Ovary (tissue), 9 donors: Measurements from ENCODE around the gene ADD2. TPM values are rescaled to one million over a fixed set of nuclear protein-coding genes. Genes with fewer than 3 reads are reported as not detected.
"Not testable (repeated sequence)": the region's sequence is repeated elsewhere in the genome, so short reads cannot be mapped to it uniquely, and the experiment has no call there.

Source experiments
- DNase-seq, 5 donors: peaks; one replicate each; pipeline ENCODE4 v3.0.0-alpha.2; 2019 to 2020
- H3K27ac ChIP-seq, 2 donors: fragments of 200-600 bp; one replicate each; pipeline versions ENCODE4 v1.5.1 to v1.8.0; 2019 to 2022
- H3K27me3 ChIP-seq: fragments of 200-600 bp; one replicate; pipeline ENCODE4 v1.8.0; 2022
- H3K36me3 ChIP-seq: fragments of 200-600 bp; sonication (generic); one replicate; pipeline ENCODE4 v1.5.1; 2019
- H3K4me1 ChIP-seq: one replicate; pipeline ENCODE4 v1.8.1; 2013; ENCODE audit warnings: mild to moderate bottlenecking, moderate library complexity; ENCODE audit not compliant: insufficient read depth
- H3K4me3 ChIP-seq: fragments of 200-600 bp; sonication (generic); one replicate; pipeline ENCODE4 v1.5.1; 2017
- H3K9me3 ChIP-seq, 2 donors: fragments of 200-600 bp in 1 of 2; sonication (generic) in 1 of 2; one replicate each; pipeline versions ENCODE4 v1.5.1 to v1.8.1; 2013 to 2019; ENCODE audit warnings: mild to moderate bottlenecking in 1 of 2, moderate library complexity in 1 of 2
- EP300 ChIP-seq: sonication (generic); formaldehyde crosslinking; IDR thresholded peaks from one replicate; pipeline ENCODE4 v1.6.1; 2017; ENCODE audit warnings: antibody characterized with exemption
- POLR2A ChIP-seq: fragments of 450-650 bp; IDR thresholded peaks from one replicate; pipeline ENCODE4 v1.6.1; 2017; ENCODE audit warnings: antibody characterized with exemption, mild to moderate bottlenecking, moderate library complexity
- WGBS, 3 donors: extraction: QIAGEN DNeasy Blood & Tissue Kit in 1 of 3; methylation state at CpG; one replicate each; pipeline versions ENCODE4 v1.1.5 to v1.1.7; 2013 to 2017; 5-methylcytosine and 5-hydroxymethylcytosine counted together
- intact Hi-C, 4 donors: fragments of 100-400 bp; cut with DNase I; formaldehyde crosslinking; loops; one replicate each; pipeline versions ENCODE4 v1.11.0 to v1.15.1; 2022 to 2023
- polyA plus RNA-seq, 2 donors: library from polyadenylated mRNA; stranded (reverse); fragments of 200-250 nt in 1 of 2; fragments of 350-450 nt in 1 of 2; fragmentation: Illumina TruSeq in 1 of 2; extraction: RNeasy Lipid Tissue Mini Kit (QIAGEN cat#74804) in 1 of 2; gene quantifications; one replicate each; pipeline ENCODE4 v1.2.3, GENCODE V29; 2013 to 2014
- total RNA-seq, 7 donors: library from RNA; depleted of rRNA in 2 of 7; stranded (reverse); fragments of >200 nt in 2 of 7; fragmentation: NEBNext Ultra II Directional in 3 of 7; extraction: Animal tissue kit (Norgen Biotek cat#: 25700) in 3 of 7; gene quantifications; one replicate each; pipeline versions ENCODE4 v1.1.0 to v1.2.4, GENCODE V29; 2016 to 2023
- TF ChIP-seq, protein P1 (sequence below), 3 donors: fragments of 450-650 bp in 2 of 3; fragments of 200-600 bp in 1 of 3; IDR thresholded peaks; one replicate each; pipeline versions ENCODE4 v1.5.1 to v1.8.0; 2016 to 2022; ENCODE audit warnings: antibody characterized with exemption in 3 of 3, mild to moderate bottlenecking in 1 of 3
- donor health status: DM: no; HTN: no; CAD: no; lungs with moderate emphysema.
- donor health status: DM: no; HTN: no; CAD: no.
- donor health status: Bipolar disorder and iron deficiency.
- donor health status: DM: yes; HTN: yes; CAD: no.
- donor health status: DM: no; HTN: no; CAD: no.
- donor health status: DM: yes; HTN: yes; CAD: no.

ADD2 gene
- total and polyA plus RNA-seq, 9 donors, result 0.29 to 6.2 (median 0.82) TPM

- Histone ChIP-seq H3K36me3 (no peaks in the 10 kb centered on the region), H3K4me3 (no peak overlapping the region), H3K9me3 (no peaks in the 10 kb centered on the region), H3K27ac (peak overlapping the region in 1 of 2 donors; percentile 3), H3K27me3 (no peaks in the 10 kb centered on the region), H3K4me1 (peaks cover 3% of the 10 kb centered on the region)
- TF ChIP-seq, protein P1, sequence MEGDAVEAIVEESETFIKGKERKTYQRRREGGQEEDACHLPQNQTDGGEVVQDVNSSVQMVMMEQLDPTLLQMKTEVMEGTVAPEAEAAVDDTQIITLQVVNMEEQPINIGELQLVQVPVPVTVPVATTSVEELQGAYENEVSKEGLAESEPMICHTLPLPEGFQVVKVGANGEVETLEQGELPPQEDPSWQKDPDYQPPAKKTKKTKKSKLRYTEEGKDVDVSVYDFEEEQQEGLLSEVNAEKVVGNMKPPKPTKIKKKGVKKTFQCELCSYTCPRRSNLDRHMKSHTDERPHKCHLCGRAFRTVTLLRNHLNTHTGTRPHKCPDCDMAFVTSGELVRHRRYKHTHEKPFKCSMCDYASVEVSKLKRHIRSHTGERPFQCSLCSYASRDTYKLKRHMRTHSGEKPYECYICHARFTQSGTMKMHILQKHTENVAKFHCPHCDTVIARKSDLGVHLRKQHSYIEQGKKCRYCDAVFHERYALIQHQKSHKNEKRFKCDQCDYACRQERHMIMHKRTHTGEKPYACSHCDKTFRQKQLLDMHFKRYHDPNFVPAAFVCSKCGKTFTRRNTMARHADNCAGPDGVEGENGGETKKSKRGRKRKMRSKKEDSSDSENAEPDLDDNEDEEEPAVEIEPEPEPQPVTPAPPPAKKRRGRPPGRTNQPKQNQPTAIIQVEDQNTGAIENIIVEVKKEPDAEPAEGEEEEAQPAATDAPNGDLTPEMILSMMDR (IDR thresholded peaks at IDR 0.05), result no peak
- TF ChIP-seq POLR2A (no peak), EP300 (no peak)
- intact Hi-C loops, result no loop called here
- DNase-seq, result peak in 1 of 5 donors; percentile 22
- WGBS, 3 donors, result 22 to 45% (median 30%) methylated on average over 13 of the region's 13 CpGs
Observed at GRCh38 chr2:70626254-70626990, 141.6 kb downstream of the ADD2 start.

DNA sequence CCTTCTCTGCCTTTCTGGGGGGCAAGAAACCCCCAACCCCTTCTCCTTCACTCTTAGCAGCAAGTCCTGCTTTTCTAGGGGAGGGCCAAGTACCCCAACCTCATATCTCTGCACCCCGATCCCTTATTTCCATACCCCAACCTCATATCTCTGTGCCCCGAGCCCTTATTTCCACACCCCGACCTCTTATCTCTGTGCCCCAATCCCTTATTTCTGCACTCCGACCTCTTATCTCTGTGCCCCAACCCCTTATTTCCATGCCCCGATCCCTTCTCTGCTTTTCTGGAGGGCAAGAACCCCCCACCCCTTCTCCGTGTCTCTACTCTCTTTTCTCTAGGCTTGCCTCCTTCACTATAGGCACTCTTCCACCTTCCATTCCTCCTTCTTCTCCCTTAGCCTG is 146.5 kb downstream of the ADD2 start:
- H3K4me3 ChIP-seq, H3K36me3 ChIP-seq, H3K4me1 ChIP-seq, H3K27me3 ChIP-seq, H3K27ac ChIP-seq, intact Hi-C loops, H3K9me3 ChIP-seq, DNase-seq: not testable (repeated sequence)
- WGBS, 3 donors, result 85 to 91% (median 88%) methylated on average over 6 of the region's 6 CpGs

DNA sequence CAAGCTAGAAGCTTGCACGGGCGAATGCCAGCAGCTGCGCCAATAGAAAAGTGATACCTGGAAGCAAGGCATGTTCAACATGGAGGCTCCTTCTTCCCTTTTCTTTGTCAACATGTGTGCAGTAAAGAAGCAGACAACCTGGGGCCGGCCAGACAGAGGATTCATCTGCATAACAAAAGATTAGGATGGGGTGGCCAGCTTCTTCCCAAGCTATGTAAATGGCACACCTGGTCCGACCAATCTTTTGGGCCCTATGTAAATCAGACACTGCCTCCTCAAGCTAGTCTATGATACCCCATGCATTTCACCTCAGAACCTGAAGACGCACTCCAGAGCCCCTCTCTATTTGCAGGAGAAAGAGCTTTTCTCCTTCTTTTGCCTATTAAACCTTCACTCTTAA is 148.0 kb downstream of the ADD2 start:
- intact Hi-C loops, result no loop called here
- 62 to 83% (median 65%) methylated on average over 6 of the region's 6 CpGs for WGBS, 3 donors
- TF ChIP-seq POLR2A, result no peak
- TF ChIP-seq, protein P1 (IDR thresholded peaks at IDR 0.05), result no peak
- TF ChIP-seq EP300, result no peak
- H3K9me3 ChIP-seq, result no peaks in the 10 kb centered on the region
- H3K27me3 ChIP-seq, result no peaks in the 10 kb centered on the region
- no peaks in the 10 kb centered on the region for H3K36me3 ChIP-seq
- H3K4me3 ChIP-seq, result no peak overlapping the region
- H3K4me1 ChIP-seq, result no peaks in the 10 kb centered on the region
- no peak for DNase-seq
- no peak overlapping the region for H3K27ac ChIP-seq

- Histone ChIP-seq H3K27me3 (no peaks in the 10 kb centered on the region), H3K27ac (no peak overlapping the region), H3K4me1 (no peaks in the 10 kb centered on the region), H3K36me3 (no peaks in the 10 kb centered on the region), H3K4me3 (no peak overlapping the region), H3K9me3 (no peaks in the 10 kb centered on the region)
- WGBS, 3 donors, result 60 to 66% (median 64%) methylated on average over 3 of the region's 3 CpGs
- intact Hi-C loops, result loop anchor here in 1 of 4 donors (10.0 kb wide), 1 partner anchor 314 kb away; the partner anchor contains the start of gene FAM136A
- no peak for DNase-seq
- no peak for TF ChIP-seq POLR2A
- no peak for TF ChIP-seq EP300
- TF ChIP-seq, protein P1 (IDR thresholded peaks at IDR 0.05), result no peak
Observed at GRCh38 chr2:70619167-70619566, 148.8 kb downstream of the ADD2 start.

DNA sequence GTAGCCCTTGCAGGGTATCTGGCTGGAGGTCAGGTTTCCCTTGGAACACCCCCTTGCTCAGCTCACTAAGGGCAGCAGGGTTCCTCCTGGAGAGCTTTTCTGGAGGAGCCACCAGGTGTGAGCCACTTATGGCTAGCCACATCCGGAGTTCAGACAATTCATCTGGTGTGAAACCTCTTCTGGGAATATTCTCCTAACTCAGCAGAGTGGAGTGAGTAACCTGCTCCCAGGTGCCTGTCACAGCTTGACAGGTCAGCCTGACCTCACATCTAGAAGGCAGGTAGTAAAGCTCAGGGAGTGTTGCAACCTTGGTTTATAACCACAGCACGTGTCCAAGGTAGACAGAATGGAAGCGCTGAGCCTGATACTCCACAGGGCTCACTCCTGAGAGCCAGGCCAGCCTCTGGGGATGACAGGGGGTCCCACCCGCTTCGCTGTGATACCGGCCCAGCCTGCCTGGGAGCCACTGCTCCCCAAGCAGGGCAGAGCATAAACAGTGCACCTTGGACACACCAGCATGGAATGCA is 151.8 kb downstream of the ADD2 start:
- TF ChIP-seq, protein P1 (IDR thresholded peaks at IDR 0.05), result no peak
- TF ChIP-seq POLR2A, result no peak
- no peak for TF ChIP-seq EP300
- no peak overlapping the region for H3K27ac ChIP-seq
- no peak overlapping the region for H3K4me3 ChIP-seq
- WGBS, 3 donors, result 71 to 83% (median 71%) methylated on average over 6 of the region's 6 CpGs
- no peaks in the 10 kb centered on the region for H3K27me3 ChIP-seq
- H3K9me3 ChIP-seq, result no peaks in the 10 kb centered on the region
- H3K4me1 ChIP-seq, result no peaks in the 10 kb centered on the region
- intact Hi-C loops, result loop anchor here in 1 of 4 donors (10.0 kb wide), 1 partner anchor 311 kb away; the partner anchor contains the start of gene FAM136A
- H3K36me3 ChIP-seq, result no peaks in the 10 kb centered on the region
- DNase-seq, result no peak
